Activated naive CD4-positive, alpha-beta T cell treated with Interleukin-2 at 50 U/mL for 16 hours (primary cell): ENCODE data around the gene BBX.

Experiments
- DNase-seq: peaks from one replicate; pipeline ENCODE4 v3.0.0-alpha.2; 2020

BBX gene

DNA sequence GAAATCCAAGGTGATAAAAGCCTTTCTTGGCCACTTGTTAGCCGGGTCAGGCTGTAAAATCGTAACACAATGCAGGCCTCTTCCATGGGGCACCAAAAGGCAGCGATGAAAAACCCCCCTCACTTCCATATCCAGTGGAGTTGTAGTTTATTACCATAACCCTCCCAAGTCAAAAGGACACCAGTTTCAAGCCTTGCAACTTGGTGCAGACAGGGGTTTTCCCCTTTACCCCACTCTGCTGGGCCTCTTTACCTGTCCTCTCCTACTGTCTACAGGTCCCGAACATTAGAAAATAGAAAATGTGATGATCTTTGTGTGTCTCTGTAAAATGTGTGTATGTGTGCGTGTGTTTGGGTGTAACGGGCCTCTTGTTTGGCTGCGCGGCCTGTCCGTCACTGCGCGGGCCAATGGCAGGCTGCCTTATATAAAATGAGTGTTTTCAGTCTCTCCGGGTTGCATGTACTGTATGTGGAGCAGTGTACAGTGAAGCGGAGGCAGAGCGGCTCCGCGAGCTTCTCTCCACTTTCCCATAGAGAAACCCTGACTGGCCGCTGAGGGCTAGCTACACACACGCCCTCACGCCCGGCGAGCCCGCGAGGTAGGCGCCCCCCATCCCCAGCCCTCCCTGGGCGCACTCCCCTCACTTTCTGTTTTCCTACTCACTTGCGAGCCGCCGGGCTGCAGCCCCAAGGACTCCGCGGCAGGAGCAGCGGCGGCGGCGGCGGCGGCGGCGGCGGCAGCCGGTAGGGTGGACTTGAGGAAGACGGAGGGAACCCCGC is at the start of gene BBX:
Gene BBX (plus strand): TSS at position 453 of the 779 bp plus-strand sequence. CDS start 187,499 bp downstream, outside the sequence.
- peak; percentile 94 for DNase-seq

DNA sequence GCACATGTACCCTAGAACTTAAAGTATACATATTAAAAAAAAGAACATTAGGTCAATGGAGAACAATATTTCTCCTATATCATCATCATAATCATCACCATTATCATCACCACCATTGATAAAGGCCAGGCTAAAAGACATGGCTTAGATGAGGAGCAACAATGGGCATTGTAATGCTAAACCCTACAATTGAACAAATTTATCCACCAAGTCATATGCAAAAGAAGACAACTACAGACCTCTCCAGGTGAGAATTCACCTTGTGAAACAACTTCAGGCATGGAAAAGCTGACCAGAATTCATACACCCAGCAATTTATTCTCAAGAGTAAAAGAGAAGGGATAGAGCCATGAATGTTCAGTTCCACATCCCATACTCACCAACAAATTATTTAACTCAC is 46.3 kb upstream of the BBX start:
- DNase-seq, result no peak

DNA sequence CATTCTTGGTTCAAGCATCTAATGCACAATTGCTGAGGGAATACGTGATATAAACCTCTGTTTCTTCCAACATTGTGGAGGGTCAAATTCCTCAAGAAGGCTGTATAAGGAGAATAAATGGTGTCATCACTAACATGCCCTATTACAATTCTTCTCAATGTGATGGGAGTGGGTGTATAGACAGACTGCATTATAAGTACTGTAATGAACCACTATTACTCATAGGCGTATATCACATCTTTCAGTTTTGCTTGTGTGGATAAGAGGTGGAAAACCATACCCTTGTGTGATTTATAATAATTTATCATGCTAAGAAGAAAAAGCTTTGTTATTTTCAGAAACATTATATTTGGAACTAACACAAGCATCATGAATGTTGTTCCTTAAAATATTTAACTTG is 35.3 kb upstream of the BBX start:
- no peak for DNase-seq

DNA sequence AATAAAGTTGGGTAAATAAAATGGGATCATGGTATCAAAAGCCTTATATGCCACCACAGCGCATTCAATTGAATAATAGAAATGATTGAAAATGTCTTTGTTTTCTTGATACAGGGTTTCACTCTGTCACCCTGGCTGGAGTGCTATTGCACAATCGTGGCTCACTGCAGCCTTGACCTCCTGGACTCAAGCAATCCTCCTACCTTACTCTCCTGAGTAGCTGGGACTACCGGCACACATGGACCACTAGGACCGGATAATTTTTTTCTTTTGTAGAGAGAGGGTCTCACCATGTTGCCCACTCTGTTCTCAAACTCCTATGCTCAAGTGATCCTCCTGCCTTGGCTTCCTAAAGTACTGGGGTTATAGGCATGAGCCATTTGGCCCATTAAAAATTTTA is 33.8 kb upstream of the BBX start:
- no peak for DNase-seq

DNA sequence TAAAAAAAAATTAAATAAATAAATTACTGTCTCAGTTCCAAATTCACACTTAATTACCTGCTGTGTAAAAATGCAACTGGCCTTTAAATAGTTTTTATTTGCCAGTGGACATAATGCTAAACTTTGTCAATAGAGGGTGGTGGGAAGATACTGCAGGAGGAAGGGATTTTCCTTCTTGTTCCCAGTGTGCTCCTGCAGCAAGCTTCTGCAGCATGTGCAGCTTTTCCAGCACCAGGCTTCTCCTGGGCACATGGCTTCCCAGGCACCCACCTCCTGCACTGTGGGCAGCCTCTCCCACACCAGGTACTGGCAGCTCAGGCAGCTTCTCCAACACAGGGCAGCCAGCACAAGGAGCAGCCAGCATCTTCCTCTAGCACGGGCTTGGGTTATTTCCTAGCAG is 29.6 kb upstream of the BBX start:
- no peak for DNase-seq

DNA sequence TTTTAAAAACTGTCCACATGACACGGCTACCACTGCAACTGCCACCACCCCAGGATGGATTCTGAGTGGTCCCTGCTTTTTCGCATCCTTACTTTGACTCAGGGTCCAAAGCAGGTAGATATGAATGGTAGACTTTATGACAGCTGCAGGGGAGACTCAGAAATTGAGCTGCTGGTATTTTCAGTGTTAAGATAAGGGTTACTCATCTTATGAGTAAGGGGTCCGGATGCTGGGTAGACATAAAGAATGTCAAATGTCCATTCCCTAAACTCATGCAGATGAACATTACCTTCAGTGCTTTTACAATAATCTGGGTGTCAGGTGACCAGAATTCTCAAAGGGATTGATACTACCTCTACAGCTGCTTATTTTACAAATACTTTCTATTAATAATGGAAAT is 25.9 kb upstream of the BBX start:
- no peak for DNase-seq

DNA sequence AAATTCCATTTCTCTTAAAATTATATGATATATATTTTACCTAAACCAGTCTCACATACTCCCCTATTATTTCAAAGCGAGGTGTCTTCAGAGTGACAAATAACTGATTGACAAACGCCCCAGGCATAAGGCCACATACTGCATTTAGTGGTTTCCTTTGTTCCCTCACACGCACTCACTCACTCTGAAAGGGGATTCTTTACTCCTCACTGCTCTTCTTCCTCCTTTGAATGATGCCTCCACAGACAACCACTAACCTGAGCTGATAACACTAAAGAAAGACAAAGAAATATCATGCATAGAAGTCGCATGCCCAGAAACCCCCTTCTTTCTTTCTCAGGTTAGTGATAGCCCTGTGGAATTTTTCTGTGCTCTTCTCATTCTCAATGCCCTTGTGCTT is 24.1 kb upstream of the BBX start:
- no peak for DNase-seq

DNA sequence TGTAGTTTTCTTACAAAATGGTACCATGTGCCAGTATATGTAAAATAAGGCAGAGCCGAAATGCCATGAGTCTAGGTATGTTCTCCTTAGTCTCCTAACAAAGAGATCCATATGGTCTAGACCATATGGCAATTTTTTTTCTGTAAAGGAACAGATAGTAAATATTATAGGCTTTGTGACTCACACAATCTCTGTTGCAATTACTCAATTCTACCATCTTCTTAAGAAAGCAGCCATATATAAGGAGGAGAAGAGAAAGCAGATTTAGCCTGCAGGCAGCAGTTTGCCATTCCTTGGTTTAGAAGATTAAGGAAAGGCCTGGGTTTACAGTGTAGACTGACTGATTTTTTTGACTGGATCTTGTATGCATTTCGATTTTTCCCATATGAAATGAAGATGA is 16.3 kb upstream of the BBX start:
- DNase-seq, result no peak

DNA sequence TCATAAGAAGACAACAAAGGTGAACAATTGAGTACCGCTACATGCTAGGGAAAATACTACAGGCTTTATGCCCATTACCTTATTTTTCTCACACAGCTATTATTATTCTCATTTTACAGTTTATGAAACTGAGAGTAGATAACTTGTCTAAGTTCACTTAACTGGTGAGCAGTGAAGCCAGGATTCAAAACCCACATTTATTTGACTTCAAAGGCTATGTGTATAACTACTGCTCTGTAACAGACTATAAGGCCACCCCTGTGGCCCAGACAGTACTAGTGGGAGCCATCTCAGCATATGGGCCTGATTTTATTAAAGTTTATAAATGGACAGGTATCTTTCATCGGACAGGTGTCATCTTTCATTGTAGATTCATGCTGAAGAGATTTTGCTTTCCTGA is 14.4 kb upstream of the BBX start:
- no peak for DNase-seq

DNA sequence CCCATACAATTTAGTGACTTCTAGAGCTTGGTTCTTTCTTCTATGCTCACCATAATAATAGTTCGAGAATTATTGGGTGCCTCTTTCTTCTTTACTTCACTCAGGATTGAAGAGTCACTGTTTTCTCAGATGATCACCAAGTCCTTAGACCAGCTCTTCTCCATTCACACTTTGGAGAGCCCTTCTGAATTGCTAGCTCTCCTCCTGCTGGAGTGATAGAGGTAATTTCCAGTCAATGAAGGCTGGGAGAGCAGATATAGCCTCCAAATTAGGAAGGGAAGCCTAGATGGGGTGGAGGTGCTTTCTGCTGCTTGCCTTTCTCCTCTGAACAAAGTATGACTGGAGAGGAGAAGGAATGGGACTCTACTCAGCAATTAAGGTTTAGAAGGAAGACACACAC is 10.7 kb upstream of the BBX start:
- DNase-seq, result no peak

DNA sequence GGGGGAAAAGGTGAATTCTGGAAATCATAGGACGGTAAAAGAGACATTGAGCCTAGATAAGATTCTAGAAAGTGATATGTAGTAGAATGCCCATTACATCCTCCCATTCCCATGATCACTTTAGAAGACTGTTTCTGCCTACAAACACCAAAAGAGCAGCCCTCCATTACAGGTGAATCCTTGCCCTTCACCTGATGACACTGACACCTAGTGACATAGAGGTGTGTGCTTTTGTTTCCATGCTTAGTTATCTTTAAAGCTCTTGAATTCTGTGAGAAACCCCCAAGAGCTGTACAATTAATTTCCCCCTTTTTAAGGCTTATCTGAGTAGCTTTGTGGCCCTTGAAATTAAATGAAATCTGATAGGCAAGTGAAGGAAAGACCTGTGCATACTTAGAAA is 8.3 kb upstream of the BBX start:
- no peak for DNase-seq

DNA sequence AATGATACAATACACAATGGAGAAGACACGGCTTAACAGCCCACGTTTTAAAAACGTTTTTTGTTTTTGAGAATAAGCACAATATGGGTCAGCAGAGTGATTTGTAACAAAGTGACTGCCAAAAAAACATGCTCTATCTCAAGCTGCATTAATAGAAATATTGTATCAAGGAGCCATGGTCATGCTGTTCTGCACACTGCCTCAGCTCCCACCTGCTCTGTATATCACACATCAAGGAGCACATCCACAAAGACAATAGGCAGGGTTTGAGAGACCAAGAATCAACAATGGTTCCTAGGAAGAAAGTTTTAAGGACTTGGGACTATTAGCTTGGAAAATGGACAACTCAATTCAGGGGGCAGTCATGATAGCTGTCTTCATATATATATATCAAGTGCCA is 6.3 kb upstream of the BBX start:
- no peak for DNase-seq

DNA sequence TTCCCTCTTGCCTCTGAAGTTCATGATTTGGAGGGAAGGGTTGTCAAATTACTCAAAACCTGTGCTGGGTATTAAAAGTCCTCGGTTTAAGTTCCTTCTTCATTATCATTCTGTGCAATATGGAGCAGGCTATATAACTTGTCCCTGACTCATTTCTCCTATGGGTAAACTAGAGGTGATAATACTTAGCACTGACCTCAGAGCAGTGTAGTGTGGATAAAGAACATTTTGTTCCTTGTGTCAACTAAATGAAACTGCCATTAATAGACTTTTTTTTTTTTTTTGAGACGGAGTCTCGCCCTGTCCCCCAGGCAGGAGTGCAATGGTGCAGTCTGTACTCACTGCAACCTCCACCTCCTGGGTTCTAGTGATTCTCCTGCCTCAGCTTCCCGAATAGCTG is 2.2 kb upstream of the BBX start:
- DNase-seq, result no peak

DNA sequence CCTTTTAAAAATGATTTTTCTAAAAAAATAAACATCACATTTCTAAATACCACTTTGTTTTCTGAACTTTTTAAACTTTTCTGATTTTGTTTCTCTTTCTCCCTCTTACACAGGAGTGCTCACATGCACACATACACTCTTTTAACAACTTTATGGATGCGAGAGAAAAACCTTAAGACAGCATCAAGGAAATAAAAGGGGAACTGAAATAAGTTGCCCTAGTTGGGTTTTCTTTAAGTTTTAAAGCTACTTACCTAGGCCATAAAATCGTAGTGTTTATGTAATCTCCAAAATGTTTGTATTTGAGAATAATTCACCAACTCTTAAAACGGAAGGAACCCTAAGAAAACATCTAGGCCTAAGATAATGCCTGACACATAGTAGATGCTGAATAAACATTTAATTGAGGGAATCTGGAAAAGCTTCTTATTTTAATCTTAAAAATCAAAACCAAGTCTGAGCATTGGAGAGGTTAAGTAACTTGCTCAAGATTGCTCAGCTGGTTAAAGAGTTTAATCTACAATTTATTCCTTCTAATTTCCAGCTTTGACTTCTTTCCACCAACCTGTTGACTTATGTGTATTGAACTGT is 1.2 kb upstream of the BBX start:
- DNase-seq, result no peak

DNA sequence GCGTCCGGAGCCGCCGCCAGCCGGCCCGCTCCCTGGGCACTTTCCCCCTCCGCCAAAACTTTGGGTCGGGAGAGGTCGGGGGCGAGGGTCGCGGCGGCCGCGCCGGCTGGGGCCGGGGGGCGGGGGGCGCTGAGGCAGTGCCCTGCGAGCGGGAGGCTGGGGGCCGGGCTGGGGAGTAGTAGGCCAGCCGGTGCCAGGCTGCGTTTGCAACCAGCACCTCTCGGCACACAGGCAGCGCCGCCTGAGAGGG is 452 bp downstream of the BBX start:
- DNase-seq, result no peak

DNA sequence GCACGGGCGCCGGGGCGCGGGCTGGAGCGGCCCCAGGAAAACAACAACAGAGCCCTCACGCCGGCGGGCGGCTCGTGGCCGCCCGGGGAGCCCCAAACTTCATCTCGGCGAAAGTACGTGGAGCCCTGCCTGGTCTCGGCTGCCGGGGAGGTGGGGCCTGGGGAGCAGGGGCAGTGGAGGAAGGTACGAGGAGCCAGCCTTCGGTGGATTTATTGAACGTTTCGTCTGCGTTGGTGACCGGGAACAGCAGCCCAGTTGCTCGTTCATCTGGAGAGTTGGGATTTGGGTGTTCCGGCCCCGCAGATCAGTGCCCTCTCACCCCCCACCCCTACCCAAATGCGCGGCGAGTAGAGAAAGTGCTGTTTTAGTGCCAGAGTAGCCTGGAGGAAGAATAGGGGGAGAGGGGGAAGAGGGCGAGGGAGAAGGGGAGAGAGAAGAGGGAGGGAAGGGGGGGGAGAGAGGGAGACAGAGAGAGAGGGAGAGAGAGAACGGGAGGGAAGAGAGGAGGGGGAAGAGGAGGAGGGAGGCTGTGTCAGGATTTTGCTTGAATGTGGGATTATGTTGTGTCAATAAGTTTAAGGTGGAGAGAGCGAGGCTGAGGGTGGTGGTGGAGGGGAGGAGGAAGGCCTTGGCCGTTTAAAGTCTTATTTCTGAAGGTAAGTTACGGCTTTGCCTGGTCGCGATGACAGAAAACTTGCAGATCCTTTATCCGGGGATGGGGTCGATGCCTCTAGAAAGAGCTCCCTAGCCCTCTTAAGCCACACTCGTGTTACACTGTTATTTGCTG is 970 bp downstream of the BBX start:
- peak; percentile 60 for DNase-seq

DNA sequence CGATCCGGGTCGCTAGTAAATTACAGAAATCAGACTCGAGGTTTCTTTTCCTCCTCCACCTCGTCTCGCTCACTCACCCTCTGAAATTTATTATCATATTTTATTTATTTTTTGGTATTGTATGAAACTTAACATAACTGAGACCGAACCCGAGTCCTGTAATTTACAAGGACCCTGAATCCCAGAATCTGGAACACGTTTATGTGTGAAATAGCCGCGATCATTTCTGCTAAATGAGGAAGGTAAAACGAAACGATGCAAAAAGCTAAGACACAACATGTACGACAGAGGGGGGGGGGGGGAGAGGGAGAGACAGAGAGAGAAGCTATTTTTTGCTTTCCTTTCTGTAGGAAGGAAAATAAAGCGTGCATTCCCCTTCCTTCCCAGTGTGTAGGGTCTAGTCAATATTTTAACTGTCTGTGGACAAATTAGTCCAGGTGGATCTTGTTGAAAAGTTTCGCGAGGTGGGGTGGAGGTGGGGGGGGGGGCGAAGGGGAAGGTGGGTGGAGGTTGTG is 1.6 kb downstream of the BBX start:
- no peak for DNase-seq

DNA sequence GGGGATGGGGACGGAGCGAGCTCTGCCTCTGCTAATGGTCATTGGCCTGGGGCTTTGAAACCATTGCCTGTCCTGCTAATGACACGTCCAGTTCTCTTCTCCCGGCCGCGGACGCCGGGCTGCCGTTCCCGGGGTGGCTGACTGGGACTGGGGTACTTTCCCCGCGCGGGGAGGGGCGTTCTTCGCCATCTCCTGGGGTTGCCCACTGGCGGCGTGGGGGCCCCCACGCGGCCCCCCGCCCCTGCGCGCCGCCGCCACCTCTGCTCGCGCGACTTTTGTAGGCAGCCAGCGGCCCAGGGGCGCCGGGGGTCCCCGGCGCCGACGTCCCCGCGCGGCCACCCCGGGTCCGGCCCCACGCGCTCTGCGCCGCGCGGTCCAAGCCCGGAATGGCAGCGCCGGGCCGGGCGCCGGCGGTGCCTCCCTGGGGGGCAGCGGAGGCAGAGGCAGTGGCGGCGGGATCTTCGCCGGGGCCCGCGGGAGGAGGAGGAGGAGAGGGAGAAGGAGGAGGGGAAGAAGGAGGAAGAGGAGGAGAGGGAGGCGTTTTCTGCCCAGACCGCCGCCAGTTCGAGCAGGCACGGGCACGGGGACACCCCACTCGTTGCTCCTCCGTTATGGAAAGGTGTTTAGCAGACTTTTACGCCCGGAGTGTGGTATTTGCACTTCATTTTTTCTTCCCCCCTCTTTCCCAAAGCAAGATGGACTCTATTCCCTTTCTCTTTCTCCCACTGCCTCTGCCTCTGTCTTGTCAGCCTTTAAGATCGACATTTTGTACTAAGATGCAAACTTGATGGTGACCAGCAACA is 2.3 kb downstream of the BBX start:
- DNase-seq, result peak; percentile 52

DNA sequence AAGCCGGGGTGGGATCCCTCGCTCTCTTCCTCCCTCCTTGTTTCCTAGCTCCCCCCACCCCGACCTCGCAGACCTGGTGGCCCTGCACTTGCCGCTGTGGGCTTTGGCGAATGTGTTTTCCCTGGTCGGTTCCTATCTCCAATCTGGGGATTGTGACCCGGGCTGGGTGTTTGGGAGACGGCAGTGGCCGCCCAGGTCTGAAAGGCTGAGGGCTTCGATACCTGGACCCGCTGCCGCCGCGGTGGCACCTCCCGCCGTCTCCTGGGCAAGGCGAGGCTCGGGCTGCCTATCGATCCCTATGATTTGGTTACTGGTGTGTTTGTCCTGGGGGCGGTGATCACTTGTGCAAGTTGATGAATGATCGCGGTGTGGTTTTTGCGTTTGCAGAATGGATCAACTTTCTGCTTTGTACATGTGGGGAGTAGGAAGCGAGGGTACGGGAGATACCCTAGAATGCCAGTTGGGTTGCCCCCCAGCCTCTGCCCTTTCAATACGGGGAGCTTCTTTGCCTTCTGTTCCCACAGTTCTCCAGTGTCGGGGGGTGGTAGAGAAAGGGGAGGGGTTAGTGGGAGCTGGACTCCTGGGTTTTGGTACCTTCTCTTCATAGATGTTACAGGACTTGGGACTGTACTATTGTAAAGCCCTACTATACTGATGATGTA is 3.0 kb downstream of the BBX start:
- DNase-seq, result peak; percentile 21

DNA sequence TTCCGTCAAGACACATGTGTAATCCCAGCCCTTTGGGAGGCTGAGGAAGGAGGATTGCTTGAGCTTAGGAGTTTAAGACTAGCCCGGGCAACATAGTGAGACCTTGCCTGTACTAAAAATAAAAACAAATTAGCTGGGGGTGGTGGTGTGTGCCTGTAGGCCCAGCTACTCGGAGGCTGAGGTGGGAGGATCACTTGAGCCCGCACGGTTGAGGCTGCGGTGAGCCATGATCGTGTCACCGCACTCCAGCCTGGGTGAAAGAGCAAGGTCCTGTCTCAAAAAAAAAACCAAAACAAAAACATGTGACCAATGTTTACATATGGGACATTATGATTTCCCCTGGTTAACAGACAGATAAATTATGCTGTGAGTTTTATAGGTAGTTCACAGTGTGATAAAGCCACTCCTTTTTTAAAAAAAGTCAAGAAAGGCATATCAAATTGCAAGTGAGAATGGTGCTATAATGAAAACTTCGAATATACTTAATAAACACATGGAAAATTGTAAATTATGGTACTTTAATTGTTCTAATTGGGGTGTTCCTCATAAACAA is 9.2 kb downstream of the BBX start:
- no peak for DNase-seq

DNA sequence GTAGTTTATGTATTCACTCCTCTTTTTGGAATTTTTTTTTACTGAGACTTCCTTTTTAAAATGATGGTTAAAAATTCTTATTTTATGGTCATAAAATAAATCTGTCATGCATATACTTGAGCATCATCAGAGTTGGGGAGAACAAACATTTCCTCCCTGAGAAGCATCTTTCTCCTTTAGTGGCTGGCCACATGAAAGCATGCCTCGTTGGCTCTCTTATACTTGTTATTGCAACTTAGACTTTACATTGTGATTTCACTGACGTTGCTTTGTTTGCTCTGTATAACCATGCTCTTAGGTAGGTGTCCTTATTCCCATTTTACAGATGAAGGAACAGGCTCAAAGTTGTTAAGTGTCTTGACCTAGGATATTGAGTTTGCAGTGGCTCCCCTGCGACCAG is 18.1 kb downstream of the BBX start:
- DNase-seq, result no peak

DNA sequence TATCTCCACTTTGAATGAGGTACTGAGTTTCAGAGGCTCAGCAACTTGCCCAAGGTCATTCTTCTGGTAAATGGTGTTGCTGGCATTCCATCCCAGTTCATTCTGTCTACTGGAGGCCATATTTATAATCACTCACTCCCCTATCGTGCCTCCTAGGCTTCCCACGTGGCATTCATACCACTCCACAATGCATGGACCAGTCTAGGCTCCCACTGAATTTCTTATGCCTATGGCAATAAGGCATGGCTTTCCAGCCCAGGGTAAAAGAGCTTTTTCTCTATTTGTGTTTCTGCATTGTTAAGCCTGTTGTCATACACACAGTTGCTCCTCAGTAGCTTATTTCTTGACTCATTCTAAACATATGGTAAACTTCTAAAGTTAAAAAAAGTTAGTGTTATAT is 19.9 kb downstream of the BBX start:
- DNase-seq, result no peak

DNA sequence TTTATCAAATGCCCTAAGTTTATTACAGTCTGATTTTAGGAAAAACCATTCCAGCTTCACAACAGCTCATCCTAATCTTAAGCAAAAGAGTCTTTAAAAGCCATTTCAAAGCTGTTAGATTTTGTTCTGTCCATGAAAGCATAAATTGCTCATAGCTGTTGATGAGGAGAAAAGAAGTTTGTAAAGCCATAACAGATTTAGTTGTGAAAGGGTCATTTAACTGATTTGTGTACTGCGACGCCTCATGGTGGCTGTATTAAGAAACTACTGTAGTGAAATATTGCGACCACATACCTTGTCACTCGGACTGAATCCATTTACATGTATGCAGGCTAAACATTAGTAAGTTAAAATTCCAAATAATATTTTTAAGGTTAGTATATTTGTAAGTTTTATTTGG is 20.9 kb downstream of the BBX start:
- DNase-seq, result no peak
